Myocyte (in vitro differentiated cells): ENCODE data around the gene ADD3. TPM values are rescaled to one million over a fixed set of nuclear protein-coding genes. Genes with fewer than 3 reads are reported as not detected.
A peak's percentile ranks its signal among the peaks of the same experiment; 100 is the strongest.

Experiments used
- DNase-seq: peaks from one replicate; pipeline ENCODE4 v3.0.0-alpha.2; 2012; ENCODE audit warnings: low read depth
- total RNA-seq: library from RNA; depleted of rRNA; stranded (reverse); fragments of >200 nt; gene quantifications from 2 replicates; pipeline ENCODE4 v1.2.3, GENCODE V29; 2014

Gene ADD3
- total RNA-seq, 1 donor from 2014 or later = 799 TPM

DNA sequence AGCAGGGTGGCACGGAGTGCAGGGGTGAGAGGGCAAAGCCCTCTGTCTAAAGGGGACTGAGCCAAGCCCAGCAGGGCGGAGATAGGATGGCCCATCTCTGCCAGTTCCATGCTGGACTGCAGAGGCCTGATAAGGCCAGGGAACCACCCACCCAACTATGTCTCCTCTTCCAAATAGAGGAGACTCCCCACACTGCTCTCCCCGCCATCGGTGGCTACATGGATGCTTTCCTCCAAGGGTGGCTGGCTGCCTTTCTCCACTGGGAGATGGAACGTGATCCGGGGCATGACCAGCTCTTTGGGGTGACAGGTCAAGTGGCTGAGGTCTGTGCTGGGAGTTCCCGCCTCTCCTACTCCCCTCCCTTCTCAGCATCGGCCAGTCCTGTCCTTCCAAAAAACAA, 141.5 kb downstream of the ADD3 start:
- DNase-seq = no peak

DNA sequence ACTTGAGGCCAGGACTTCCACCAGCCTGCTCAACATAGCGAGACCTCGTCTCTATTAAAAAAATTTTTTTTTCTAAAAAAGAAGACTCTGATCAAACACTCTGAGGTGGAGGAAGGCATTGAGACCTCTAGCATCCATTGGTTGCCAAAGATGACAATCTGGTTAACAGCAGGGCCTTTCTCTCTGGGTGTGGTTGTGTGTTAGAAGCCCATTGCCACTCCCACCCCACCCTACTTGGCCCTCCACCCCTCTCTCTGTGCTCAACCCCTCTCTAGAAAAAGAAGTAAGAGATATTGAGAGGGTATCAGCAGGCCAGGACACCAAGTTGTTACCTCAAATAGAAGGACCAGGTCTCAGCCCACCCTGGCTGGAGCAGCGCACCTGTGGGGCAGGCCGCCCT, 142.3 kb downstream of the ADD3 start:
- no peak for DNase-seq

DNA sequence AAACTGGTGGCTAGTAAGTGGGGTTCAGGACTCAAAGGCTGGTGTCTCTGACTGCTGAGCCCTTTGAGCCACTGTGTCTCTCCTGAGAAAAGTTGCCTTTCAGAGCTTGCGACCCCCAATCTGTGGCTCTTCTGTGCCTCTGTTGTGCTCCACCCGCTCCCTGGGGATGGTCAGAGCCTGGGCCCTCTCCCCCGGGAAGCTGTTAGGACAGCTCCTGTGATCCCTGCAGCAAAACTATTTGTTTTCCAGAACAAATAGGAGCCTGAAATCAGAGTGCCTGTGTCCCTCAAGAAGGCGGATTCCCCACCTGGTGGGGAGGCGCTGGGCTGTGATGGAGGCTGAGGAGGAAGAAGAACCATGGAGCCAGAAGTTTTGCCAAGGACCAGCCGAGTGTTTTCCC, 143.2 kb downstream of the ADD3 start:
- DNase-seq = no peak

DNA sequence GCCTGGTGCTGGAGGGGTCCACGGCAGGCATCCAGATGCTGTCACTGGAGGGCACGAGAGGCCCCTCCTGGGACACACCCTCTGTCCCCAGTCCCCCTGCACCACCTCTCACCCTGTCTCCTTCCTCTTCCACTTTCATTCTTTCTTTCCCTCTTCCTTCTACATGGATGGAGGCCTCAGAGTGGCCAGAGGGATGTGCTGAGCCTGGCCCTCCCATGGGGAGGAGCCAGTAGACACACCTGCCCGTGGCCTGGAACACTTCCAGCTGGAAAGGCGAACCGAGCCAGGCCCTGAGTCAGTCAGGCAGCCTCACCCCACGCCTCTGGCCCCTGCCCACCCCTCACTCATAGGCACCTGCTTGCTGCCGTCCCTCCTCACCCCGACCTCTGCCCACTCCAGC, 143.7 kb downstream of the ADD3 start:
- peak; percentile 83 for DNase-seq

DNA sequence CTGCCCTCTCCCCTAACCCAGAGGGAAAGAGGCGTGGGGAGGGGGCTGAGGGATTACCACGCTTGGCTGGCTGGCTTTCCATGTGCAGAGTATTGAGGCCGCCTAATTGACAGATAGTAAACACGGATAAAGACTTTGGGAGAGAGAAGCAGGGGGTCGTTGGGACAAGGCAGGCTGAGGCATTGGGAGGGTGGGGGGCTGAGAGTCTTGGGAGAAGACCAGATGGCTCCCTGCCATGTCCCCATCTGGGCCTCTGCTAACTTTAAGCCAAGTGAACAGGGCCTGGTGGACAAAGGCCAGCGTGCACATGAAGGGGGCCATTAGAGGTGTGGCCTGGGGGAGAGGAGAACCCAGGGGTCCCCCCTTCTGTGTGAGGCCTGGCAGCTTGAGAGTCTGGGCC, 144.2 kb downstream of the ADD3 start:
- DNase-seq = no peak

DNA sequence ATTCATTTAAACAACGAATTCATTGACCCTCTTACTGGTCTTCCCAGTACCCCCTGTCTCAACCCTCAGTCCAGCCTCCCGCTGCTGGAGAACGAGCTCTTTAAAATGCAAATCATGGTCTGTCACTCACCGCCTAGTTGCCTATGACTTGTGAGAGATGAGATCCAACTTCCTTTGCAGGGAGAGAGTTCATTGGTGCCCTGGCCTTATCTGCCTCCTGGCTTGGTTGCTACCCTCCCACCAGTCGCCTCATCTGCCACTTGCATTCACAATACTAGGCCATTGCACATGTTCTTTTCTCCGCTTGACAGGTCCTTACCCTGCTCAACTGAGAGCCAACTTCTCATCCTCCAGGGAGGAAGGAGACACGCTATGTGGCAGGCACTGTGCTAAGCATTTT, 145.6 kb downstream of the ADD3 start:
- no peak for DNase-seq

DNA sequence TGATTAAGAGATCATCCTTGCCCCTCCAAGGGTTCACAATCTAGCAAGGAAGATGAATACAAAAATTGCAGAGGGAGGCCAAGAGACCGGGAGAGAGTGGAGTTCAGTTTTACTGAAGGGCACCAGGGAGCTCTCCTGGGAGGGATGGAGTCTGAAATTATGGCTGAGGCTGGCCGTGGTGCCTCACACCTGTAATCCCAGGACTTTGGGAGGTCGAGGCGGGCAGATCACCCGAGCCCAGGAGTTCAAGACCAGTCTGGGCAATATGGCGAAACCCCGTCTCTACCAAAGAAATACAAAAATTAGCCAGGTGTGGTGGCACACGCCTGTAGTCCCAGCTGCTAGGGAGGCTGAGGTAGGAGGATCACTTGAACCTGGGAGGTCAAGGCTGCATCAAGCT, 148.3 kb downstream of the ADD3 start:
- no peak for DNase-seq

DNA sequence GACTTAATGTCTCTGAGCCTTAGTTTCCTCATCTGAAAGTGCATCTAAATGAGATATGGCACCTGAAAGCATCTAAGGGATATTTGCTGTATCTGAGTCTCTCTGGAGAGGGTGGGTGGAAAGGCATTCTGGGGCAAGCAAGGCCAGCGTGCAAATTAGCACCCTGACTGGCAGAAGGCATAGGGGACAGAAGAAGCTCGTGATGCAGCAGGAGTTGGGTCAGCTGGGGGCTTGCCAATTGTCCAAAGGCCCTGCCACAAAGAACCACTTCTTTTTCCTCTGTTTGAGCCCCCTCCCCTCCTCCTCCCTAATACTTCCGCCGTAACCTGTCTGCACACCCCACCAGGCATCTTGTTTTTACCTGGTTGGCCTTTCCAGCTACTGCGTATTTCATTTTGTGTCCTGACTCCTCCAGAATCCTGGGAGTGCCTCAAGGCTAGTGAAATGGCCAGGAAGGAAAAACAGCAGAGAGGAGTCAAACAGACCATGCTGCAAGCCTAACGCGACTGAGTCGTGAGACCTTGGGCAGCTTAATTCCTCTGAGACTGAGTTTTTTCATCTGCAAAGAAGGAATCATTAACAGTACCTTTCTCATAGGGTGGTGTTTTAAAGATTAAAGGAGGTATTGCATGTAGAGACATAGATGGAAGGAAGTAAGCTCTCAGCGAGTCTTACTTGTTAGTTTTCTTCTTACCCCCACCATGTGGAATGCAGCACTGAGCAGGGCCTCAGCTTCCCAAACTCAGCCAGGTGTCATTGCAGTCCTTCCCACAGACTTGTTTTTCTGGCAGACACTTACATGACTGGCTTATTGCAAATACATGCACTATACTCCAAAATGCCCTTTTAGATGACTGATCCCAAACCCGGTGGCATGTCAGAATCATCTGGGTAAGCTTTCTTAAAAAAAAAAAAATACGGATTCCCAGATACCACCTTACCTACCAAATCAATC, 150.5 kb downstream of the ADD3 start:
- DNase-seq = no peak

DNA sequence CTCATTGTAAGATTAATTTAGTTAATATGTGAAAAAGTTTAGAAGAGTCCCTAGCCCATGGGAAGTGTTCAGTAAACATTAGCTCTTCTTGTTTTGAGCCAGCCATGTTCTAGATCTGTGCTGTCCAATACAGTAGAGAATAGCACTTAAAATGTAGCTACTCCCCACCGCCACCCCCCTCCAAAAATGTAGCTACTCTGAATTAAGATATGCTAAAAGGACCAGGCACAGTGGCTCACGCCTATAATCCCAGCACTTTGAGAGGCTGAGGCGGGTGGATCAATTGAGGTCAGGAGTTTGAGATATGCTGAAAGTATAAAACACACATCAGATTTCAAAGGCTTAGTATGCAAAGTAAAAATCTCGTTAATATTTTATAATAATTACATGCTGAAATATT, 152.3 kb downstream of the ADD3 start:
- no peak for DNase-seq

DNA sequence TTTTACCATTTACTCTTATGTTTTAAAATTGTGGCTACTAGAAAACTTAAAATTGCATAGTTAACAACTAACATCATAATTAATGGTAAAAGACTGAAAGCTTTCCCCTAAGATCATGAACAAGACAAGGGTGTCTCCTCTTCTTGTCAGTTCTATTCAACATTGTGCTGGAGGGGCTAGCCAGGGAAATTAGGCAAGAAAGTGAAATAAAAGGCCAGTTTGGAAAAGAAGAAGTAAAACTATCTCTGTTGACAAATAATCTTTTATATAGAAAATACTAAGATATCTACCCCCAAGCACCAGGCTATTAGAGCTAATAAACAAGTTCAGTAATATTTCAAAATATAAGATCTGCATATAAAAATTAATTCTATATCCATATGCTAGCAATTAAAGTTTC, 152.7 kb downstream of the ADD3 start:
- no peak for DNase-seq

DNA sequence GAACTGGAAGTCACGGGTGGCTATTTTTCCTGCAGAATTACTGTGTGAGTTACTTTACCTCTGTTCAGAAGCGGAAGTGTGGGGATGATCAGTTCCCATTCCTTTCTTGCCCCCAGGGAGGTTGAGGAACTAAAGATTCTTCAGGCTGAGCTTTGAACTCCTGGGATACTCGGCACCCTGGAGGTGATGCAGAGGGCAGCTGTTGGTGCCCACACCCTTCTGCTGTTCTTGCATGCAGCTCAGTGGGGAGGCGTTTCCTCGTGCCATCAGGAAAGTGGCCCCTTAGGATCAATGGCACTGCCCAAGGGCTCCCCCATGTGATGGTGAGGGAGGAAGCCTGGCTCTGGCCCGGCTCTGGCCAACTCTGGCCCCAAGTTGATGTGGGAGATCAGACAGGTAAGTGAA, 155.0 kb downstream of the ADD3 start:
- DNase-seq = no peak

DNA sequence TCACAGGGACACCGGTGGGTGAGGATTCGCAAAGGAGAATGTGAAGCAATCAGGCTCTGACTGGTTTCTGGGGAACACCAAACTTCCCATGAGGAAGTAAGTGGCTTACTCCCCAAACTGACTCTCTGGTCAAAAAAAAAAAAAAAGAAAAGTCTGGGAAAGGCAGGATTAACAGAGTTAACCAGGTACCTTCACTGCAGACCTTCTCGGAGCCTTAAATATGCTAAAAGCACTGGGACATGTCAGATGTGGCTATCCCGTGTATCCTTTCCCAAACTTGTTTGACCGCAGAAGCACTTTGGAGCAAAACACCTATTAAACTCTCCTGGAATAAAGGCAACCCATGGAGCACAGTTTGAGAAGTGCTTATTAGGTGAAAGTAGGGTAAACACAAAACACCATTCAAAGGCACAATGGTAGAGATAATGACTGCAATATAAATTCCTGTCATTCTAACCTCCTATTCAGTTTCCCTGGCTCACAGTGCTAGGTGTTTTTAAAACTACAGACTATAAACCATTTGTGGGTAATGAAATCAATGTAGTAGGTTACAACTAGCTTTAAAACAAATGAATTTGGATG, 155.5 kb downstream of the ADD3 start:
- DNase-seq = no peak

DNA sequence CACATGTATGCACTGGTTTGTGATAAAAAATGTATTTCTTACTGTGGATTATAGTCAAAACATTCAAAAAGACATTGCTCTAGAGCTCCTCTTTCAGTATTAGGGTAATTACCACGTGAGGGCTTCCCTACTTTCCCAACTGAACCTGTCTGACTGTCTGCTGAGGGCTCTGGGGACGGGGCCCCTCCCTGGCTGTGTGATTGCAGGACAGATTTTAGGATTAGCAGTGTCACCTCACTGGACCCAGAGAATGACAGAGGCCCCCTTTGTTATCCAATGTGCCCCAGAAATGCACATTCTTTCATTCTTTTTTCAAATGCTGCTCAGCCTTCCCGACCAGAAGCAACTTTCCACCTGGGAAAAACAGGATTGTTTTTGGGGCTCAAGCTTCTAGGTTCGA, 156.1 kb downstream of the ADD3 start:
- DNase-seq = no peak

DNA sequence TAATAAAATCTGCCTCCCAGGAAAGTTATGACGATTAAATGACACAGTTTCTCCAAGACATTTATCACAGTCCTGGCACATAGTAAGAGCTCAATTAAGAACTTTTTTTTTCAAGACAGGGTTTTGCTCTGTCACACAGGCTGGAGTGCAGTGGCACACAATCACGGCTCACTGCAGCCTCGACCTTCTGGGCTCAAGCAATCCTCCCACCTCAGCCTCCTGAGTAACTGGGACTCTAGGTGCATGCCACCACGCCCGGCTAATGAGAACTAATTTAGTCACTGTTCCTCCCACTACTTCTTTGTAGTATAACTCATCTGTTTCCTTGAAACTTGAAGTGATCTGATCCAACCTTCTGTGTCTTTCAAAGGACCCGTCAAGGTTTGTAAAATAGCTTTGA, 157.5 kb downstream of the ADD3 start:
- DNase-seq = no peak

DNA sequence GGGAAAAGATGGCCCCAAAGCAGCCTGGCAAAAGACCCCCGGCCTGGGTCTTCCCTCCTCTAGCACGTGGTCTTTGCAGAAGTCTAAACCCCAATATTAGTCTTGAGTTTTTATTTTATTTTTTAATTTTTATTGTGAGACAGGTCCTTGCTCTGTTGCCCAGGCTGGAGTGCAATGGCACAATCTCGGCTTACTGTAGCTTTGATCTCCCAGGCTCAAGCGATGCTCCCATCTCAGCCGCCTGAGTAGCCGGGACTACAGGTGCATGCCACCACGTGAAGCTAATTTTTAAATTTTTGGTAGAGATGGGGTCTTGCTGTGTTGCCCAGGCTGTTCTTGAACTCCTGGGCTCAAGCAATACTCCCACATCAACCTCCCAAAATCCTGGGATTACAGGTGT, 159.4 kb downstream of the ADD3 start:
- DNase-seq = no peak

DNA sequence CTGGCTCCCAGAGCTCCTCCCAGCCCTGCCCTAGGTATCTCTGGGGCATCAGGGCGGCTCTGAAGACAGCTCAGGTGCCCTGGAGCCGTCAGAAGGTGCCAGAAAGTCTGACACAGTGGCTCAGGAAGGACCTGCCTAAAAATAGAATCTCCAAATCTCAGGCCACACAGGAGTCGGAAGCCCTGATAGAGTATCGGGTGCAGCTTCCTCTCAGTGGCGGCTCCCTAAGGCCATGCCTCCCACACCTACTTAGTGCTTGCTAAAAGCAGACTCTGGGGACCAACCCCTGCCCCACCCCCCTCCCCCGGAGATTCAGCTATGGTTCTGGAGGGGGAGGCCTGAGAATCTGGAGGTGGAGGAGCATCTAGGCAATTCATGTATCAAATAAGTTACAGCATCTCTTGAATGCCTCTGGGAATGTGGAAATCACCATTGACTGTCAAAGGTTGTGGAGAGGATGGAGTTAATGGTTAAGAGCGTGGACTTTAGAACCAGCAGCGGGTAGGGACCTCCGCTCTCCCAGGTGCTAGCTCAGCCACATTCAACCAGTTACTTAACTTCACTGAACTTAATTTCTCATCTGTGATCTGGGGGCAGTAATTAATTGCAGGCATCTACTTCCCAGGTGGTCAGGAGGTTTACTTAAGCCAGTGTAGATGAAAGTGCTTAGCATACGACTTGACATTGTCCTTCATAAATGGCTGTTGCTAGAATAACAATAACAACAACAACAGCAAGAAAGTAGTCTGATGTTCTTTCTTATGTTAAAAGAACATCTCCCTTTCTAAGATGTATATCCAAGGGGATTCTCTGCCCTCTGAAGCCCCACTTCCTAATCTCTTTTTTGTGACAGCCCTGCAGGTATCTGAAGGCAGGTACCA, 161.1 kb downstream of the ADD3 start:
- DNase-seq = no peak

DNA sequence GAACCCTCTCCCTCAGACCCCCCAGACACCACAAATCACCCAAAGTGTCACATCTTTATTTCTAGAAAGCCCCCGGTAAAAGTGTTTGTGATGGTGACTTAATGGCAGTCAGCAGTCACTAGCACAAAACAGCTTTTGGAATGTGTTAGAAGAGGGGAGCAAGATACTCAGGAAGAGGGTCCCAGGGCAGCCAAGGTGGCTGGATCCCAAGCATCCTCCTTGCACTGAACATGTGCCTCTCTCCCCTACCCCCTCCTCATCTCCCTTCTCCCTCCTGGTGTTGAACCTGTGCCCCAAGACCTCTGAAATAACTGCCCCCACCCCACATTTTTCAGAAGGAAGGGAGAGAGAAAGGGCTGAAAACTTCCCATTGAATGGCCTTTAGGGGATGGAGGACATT, 161.8 kb downstream of the ADD3 start:
- DNase-seq = no peak

DNA sequence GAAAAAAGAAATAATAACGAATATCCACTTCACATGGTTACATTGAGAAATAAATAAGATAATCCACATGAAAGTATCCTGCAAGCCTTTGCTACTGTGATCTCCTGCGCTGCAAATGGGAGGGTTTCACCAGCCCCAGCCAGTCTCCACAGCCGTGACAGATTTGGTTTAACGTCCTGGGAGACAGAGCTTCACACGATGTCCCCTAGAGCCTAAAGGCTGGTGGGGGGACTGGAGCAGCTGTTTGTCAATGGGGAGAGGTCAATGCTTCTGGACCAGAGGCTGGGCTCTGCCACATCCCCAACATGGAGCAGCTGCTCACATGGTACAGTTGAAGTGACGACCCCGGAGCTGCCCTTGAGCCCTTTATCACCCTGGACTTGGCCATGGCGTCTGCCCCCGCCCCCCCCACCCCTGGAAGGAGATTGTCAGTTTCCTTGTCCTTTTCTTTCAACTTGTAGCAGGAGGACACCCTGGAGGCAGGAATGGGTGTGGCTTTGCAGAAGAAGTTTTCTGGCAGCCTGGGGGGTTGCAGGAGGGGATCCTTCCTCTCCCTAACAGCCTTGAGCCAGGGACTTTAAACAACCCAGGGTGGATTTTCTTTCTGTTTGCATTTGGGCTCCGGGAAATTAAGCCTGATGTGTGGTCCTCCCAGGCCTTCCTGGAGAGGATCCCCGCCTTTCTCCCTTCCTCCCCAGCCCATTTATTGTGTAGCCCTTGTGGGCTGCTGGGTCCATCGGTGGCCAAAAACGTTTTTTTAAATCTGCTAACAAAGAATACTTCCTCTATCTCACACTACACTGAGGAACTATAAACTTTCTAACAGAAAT, 162.6 kb downstream of the ADD3 start:
- no peak for DNase-seq

DNA sequence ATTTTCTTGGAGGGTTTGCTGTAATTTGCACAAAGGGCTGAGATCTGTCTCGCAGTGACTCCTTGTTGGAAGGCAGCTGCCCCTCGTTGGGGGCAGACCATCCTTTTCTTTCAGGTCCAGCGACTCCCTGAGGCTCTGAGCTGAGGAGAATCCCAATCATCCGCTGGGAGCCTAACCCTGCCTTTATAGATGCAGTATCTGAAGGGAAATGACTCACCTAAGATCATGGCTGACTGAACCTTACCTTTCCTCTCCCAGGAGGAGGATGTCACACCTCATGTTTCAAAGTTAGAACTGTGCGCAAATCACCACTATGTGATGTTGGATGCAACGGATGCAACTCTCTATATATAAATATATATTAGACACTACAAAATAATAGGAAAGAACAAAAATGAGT, 163.2 kb downstream of the ADD3 start:
- DNase-seq = no peak

DNA sequence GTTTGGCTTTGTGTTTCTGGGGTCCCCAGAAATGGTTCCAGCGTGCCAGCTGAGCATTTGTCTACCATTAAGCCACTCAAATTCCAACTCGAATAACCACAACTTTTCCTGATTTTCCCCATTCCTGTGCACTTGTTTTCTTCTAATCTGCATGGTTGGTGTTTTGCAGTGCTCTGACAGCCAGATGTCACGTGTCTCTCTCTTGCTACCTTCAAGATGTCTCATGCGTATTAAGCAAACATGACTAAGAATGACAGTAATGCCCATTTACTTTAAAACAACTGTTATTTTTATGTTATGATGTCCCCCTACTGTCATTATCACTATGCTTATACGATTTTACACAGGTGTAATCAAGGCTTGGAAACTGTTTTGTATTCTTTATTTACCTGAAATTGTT, 164.4 kb downstream of the ADD3 start:
- DNase-seq = no peak

DNA sequence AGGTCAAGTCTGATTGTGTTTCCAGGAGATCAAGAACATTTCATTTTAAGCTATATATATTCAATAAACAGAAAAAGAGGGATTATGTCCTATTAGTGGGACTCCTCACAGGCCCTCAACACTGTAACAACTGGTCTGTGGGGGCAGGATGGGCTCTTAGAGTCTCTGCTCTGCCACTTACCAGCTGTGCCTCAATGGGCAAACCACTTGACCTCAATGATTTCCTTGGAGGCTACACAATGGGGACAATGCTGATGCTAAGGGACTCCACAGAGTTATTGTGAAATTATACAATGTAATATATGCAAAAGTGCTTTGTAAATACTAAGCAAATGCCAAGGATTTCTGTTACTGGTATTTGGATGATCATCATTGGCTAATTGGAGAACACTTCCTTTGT, 166.4 kb downstream of the ADD3 start:
- DNase-seq = no peak
